ENCODE measurements around the gene FLVCR2. TPM values are rescaled to one million over a fixed set of nuclear protein-coding genes. Genes with fewer than 3 reads are reported as not detected.
"Not testable (repeated sequence)": the region's sequence is repeated elsewhere in the genome, so short reads cannot be mapped to it uniquely, and the experiment has no call there.

Gene FLVCR2
- total RNA-seq, 2 donors from 2014 or later, result 6.2 to 8.3 TPM

GRCh38 chr14:75685910-75686309, 107.5 kb downstream of the FLVCR2 start:
- TF ChIP-seq CTCF (IDR thresholded peaks at IDR 0.05), result no peak
- no peak for DNase-seq (ENCODE audit: low spot score)
- H3K36me3 ChIP-seq, result peaks cover 18% of the 10 kb centered on the region

GRCh38 chr14:75689012-75689411, 110.6 kb downstream of the FLVCR2 start:
- DNase-seq (ENCODE audit: low spot score) (no peak), ATAC-seq (ENCODE audit: insufficient number of reproducible peaks, low FRiP score, low read depth) (no peak)
- no peak overlapping the region for H3K27ac ChIP-seq
- H3K36me3 ChIP-seq, result peaks cover 17% of the 10 kb centered on the region
- no peak overlapping the region for H3K4me3 ChIP-seq
- no peak for TF ChIP-seq CTCF (IDR thresholded peaks at IDR 0.05)
- H3K27me3 ChIP-seq (replicated peaks; ENCODE audit: insufficient read depth), result no peaks in the 10 kb centered on the region
- no peaks in the 10 kb centered on the region for H3K9me3 ChIP-seq
- H3K4me1 ChIP-seq (ENCODE audit: control insufficient read depth in 1 of 2, low read depth in 2 of 2), result no peaks in the 10 kb centered on the region

More at GRCh38 chr14:75685910-75686309, 107.5 kb downstream of the FLVCR2 start:
- H3K27me3 ChIP-seq (replicated peaks; ENCODE audit: insufficient read depth), result no peaks in the 10 kb centered on the region
- no peak overlapping the region for H3K4me3 ChIP-seq
- no peaks in the 10 kb centered on the region for H3K4me1 ChIP-seq (ENCODE audit: control insufficient read depth in 1 of 2, low read depth in 2 of 2)
- no peaks in the 10 kb centered on the region for H3K9me3 ChIP-seq
- ATAC-seq (ENCODE audit: insufficient number of reproducible peaks, low FRiP score, low read depth), result no peak
- H3K27ac ChIP-seq, result no peak overlapping the region

- no peak for DNase-seq (ENCODE audit: low spot score)
- peaks cover 11% of the 10 kb centered on the region for H3K36me3 ChIP-seq
- no peak for TF ChIP-seq CTCF (IDR thresholded peaks at IDR 0.05)
- no peak for ATAC-seq (ENCODE audit: insufficient number of reproducible peaks, low FRiP score, low read depth)
- no peak overlapping the region for H3K4me3 ChIP-seq
- H3K4me1 ChIP-seq (ENCODE audit: control insufficient read depth in 1 of 2, low read depth in 2 of 2), result no peaks in the 10 kb centered on the region
- no peaks in the 10 kb centered on the region for H3K9me3 ChIP-seq
- no peaks in the 10 kb centered on the region for H3K27me3 ChIP-seq (replicated peaks; ENCODE audit: insufficient read depth)
- no peak overlapping the region for H3K27ac ChIP-seq
These were observed 111.6 kb downstream of the FLVCR2 start for GRCh38 chr14:75690010-75690409.

GRCh38 chr14:75695025-75695424, 116.6 kb downstream of the FLVCR2 start:
- not testable (repeated sequence) for H3K4me3 ChIP-seq; H3K4me1 ChIP-seq (ENCODE audit: control insufficient read depth in 1 of 2, low read depth in 2 of 2); DNase-seq (ENCODE audit: low spot score); H3K9me3 ChIP-seq; ATAC-seq (ENCODE audit: insufficient number of reproducible peaks, low FRiP score, low read depth); H3K27me3 ChIP-seq (replicated peaks; ENCODE audit: insufficient read depth); H3K27ac ChIP-seq
- peaks cover 10% of the 10 kb centered on the region for H3K36me3 ChIP-seq

GRCh38 chr14:75697386-75697785, 119.0 kb downstream of the FLVCR2 start:
- DNase-seq (ENCODE audit: low spot score) (no peak), ATAC-seq (ENCODE audit: insufficient number of reproducible peaks, low FRiP score, low read depth) (no peak)
- Histone ChIP-seq H3K9me3 (no peaks in the 10 kb centered on the region), H3K4me3 (no peak overlapping the region), H3K27me3 (replicated peaks; ENCODE audit: insufficient read depth) (no peaks in the 10 kb centered on the region), H3K4me1 (ENCODE audit: control insufficient read depth in 1 of 2, low read depth in 2 of 2) (peaks cover under 1 to 6% of the 10 kb centered on the region in 2 donors), H3K36me3 (peaks cover 3% of the 10 kb centered on the region), H3K27ac (no peak overlapping the region)
- no peak for TF ChIP-seq CTCF (IDR thresholded peaks at IDR 0.05)

Other genes starting within 250 kb of the FLVCR2 start
- 100 to 1,000 TPM in 1 of 2 donors, 10 to 100 TPM in 1; 81.8 to 100 TPM for gene JDP2, start 150.6 kb upstream of the FLVCR2 start, total RNA-seq
- gene BATF, start 56.2 kb upstream of the FLVCR2 start, total RNA-seq, result 1 to 10 TPM; 3.7 to 9.5 TPM
- gene ERG28, start 82.3 kb downstream of the FLVCR2 start, total RNA-seq, result 1 to 10 TPM; 7.6 to 7.7 TPM
- 10 to 100 TPM; 34.7 to 47.9 TPM for gene TTLL5, start 82.6 kb downstream of the FLVCR2 start, total RNA-seq